T-helper 17 cell (primary cell): ENCODE results near the gene CETN3. TPM values are rescaled to one million over a fixed set of nuclear protein-coding genes. Genes with fewer than 3 reads are reported as not detected.
A peak's percentile ranks its signal among the peaks of the same experiment; 100 is the strongest.

ENCODE experiments used
- ATAC-seq: fragments of 150-1000 bp; cut with Tn5 transposase; 2 replicates; pipeline ENCODE4 v1.10.0; 2021; ENCODE audit warnings: mild to moderate bottlenecking, moderate library complexity
- DNase-seq, 3 donors: peaks; one replicate each; pipeline versions ENCODE4 v3.0.0 to v3.0.0-alpha.2; 2020 to 2021
- H3K9me3 ChIP-seq: one replicate; pipeline ENCODE4 v1.7.0; 2013; ENCODE audit warnings: low read length, mild to moderate bottlenecking; ENCODE audit not compliant: control insufficient read depth, poor library complexity, severe bottlenecking
- H3K27ac Mint-ChIP-seq: one replicate; pipeline ENCODE4 v1.8.0; 2022; ENCODE audit warnings: mild to moderate bottlenecking, moderate library complexity, mixed read lengths
- H3K27me3 Mint-ChIP-seq: one replicate; pipeline ENCODE4 v1.8.0; 2022; ENCODE audit warnings: mixed read lengths
- H3K36me3 Mint-ChIP-seq: one replicate; pipeline ENCODE4 v1.8.0; 2022; ENCODE audit warnings: low read depth, mixed read lengths
- H3K4me1 Mint-ChIP-seq: one replicate; pipeline ENCODE4 v1.8.0; 2022; ENCODE audit warnings: mild to moderate bottlenecking, mixed read lengths
- H3K4me3 Mint-ChIP-seq: one replicate; pipeline ENCODE4 v1.8.0; 2022; ENCODE audit warnings: mild to moderate bottlenecking, moderate library complexity, mixed read lengths
- total RNA-seq, 4 donors: library from RNA in 2 of 4; stranded (reverse) in 2 of 4; gene quantifications; one replicate each; pipeline ENCODE4 v1.2.3 and lab custom pipeline; 2022 to 2026

CETN3 gene
- total RNA-seq, 2 donors from 2014 or later: 2.5 to 4.5 TPM

DNA sequence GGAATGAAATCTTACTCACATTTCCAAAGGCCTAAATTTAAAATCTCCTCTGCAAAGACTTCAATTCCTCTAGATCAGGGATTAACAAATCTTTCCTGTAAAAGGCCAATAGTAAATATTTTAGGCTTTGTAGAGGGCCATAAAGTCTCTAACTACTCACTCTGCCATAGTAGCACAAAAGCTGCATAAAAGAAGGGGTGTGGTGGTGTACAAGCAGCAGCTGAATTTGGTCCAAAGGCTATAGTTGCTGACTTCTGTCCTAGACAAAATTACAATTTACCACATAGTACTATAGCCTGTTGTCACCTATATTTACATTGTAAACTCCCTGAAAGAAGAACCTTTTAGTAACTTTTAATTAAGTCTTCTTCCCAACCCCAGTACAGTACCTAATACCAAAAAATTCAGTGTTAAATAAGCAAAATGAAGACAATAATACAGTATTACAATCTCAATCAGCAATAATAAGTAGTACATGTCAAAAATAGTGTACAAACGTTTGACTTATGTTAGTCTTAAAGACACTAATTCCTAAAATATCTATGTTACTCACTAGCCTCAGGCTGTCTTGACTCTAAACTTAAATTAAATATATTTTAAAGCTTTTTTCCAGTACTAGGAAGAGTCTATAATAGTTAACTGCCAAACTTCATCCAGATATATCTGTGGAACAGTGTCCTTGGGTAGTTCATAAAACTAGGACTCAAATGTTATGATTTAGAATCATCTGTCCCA, 6.9 kb downstream of the CETN3 start:
- Mint-ChIP-seq H3K36me3 (peaks cover 19% of the 10 kb centered on the region), H3K27ac (peak overlapping the region; percentile 45)
- ATAC-seq: no peak

GRCh38 chr5:90399251-90399650, 10.3 kb downstream of the CETN3 start:
- peaks cover 10% of the 10 kb centered on the region for H3K36me3 Mint-ChIP-seq
- H3K27me3 Mint-ChIP-seq: no peaks in the 10 kb centered on the region

More for the DNA sequence above, 6.9 kb downstream of the CETN3 start:
- DNase-seq: no peak
- Mint-ChIP-seq H3K4me3 (no peak overlapping the region), H3K4me1 (peaks cover 24% of the 10 kb centered on the region), H3K27me3 (no peaks in the 10 kb centered on the region)
- H3K9me3 ChIP-seq: no peaks in the 10 kb centered on the region

DNA sequence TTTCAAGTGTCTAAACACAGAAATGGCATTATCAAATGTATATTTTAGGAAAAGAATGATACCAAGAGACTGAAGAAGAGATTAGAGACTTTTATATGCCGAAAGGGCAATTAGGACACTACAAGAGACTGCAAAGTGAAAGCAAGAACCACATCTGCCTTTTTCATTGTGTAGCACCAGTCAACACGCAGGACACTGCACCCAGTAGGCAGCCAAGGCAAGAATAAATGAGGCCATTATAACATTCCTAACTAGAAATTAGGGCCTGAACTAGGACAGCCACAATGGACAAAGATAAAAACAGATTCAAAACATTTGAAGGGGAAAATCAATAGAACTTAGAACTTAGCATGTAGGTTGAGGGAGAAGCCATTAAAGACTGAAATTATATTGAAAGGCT, 10.8 kb downstream of the CETN3 start:
- Mint-ChIP-seq H3K4me1 (peaks cover 10% of the 10 kb centered on the region), H3K27me3 (no peaks in the 10 kb centered on the region), H3K36me3 (peaks cover 10% of the 10 kb centered on the region), H3K4me3 (no peak overlapping the region), H3K27ac (no peak overlapping the region)
- ATAC-seq: no peak
- no peak for DNase-seq
- no peaks in the 10 kb centered on the region for H3K9me3 ChIP-seq

More at GRCh38 chr5:90399251-90399650, 10.3 kb downstream of the CETN3 start:
- Mint-ChIP-seq H3K4me1 (peaks cover 10% of the 10 kb centered on the region), H3K27ac (no peak overlapping the region), H3K4me3 (no peak overlapping the region)
- no peaks in the 10 kb centered on the region for H3K9me3 ChIP-seq
- DNase-seq: no peak
- ATAC-seq: no peak

- no peak for ATAC-seq
- Mint-ChIP-seq H3K4me3 (no peak overlapping the region), H3K4me1 (peaks cover 12% of the 10 kb centered on the region), H3K27ac (no peak overlapping the region), H3K27me3 (no peaks in the 10 kb centered on the region), H3K36me3 (peaks cover 6% of the 10 kb centered on the region)
- H3K9me3 ChIP-seq: no peaks in the 10 kb centered on the region
- DNase-seq: no peak
Measured at GRCh38 chr5:90395005-90395404, 14.6 kb downstream of the CETN3 start.

GRCh38 chr5:90390928-90391327, 18.6 kb downstream of the CETN3 start:
- Mint-ChIP-seq H3K27ac (peak overlapping the region; percentile 24), H3K4me1 (peaks cover 7% of the 10 kb centered on the region), H3K4me3 (no peak overlapping the region), H3K36me3 (no peaks in the 10 kb centered on the region), H3K27me3 (no peaks in the 10 kb centered on the region)
- H3K9me3 ChIP-seq: no peaks in the 10 kb centered on the region
- ATAC-seq (no peak), DNase-seq (no peak)

DNA sequence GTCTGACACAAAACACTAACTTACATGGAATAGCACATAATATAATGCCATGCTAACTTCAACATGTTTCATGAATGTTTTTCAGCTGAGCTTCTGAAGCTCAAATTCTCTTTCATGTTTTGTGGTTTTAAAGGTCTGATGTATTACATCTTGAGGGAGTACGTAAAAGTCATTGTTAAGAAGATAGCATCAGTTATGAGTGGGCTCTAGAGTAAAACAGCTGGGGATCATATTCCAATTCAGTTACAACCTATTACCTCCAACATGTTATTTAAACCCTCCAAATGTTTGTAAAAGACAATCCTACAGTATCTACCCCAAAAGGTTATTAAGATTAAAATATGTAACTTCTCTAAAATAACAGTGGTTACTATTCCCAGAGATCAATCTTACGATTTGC, 19.2 kb downstream of the CETN3 start:
- Mint-ChIP-seq H3K4me1 (peaks cover 7% of the 10 kb centered on the region), H3K36me3 (no peaks in the 10 kb centered on the region), H3K4me3 (no peak overlapping the region), H3K27ac (no peak overlapping the region), H3K27me3 (no peaks in the 10 kb centered on the region)
- no peaks in the 10 kb centered on the region for H3K9me3 ChIP-seq
- DNase-seq (no peak), ATAC-seq (no peak)

DNA sequence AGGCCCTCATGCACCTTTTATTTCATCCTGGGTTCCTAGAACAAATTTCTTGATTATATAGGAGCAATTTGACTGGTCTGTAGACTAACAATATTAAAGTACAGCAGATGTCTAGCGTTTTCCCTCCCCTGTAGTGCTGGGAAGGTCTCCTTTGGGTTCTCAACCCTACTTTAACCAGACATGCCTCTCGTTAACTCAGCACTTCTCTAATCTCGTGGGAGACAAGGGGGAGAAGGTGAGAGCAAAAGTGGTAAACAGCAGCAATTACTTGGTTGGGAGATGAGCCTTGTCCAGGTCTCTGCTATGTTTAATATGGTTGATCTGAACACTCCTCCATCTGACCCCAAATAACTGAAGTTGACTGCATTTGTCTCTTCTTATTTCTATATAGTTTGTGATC, 22.0 kb downstream of the CETN3 start:
- Mint-ChIP-seq H3K4me3 (no peak overlapping the region), H3K36me3 (no peaks in the 10 kb centered on the region), H3K4me1 (peaks cover 7% of the 10 kb centered on the region), H3K27ac (no peak overlapping the region), H3K27me3 (no peaks in the 10 kb centered on the region)
- H3K9me3 ChIP-seq: no peaks in the 10 kb centered on the region
- no peak for ATAC-seq
- no peak for DNase-seq

- H3K27me3 Mint-ChIP-seq: peaks cover 5% of the 10 kb centered on the region
- no peaks in the 10 kb centered on the region for H3K9me3 ChIP-seq
- peaks cover 7% of the 10 kb centered on the region for H3K4me1 Mint-ChIP-seq
- DNase-seq (no peak), ATAC-seq (no peak)
- H3K36me3 Mint-ChIP-seq: no peaks in the 10 kb centered on the region
- H3K4me3 Mint-ChIP-seq: no peak overlapping the region
- H3K27ac Mint-ChIP-seq: no peak overlapping the region
Measured at GRCh38 chr5:90386099-90386710, 23.4 kb downstream of the CETN3 start.

DNA sequence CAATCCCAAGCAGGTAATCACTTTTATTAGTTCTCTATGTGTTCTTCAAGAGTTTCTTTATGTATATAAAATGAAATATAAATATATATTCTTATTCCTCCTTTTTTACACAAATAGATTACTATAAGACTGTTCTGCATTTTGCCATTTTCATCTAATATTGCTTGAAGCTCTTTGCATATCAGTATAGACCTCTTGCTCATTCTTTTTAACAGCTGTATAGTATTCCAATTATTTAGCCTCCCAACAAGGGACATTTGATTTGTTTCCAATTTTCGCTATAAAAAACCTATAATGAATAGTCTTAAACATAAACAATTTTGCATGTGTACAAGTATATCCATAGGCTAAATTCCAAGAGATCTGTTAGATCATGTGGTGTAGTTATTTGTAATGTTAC, 25.2 kb downstream of the CETN3 start:
- Mint-ChIP-seq H3K36me3 (no peaks in the 10 kb centered on the region), H3K27ac (no peak overlapping the region), H3K4me3 (no peak overlapping the region), H3K4me1 (no peaks in the 10 kb centered on the region), H3K27me3 (peaks cover 18% of the 10 kb centered on the region)
- DNase-seq (no peak), ATAC-seq (no peak)
- H3K9me3 ChIP-seq: no peaks in the 10 kb centered on the region

GRCh38 chr5:90383903-90384302, 25.7 kb downstream of the CETN3 start:
- Mint-ChIP-seq H3K27me3 (peaks cover 18% of the 10 kb centered on the region), H3K4me1 (no peaks in the 10 kb centered on the region), H3K36me3 (no peaks in the 10 kb centered on the region), H3K4me3 (no peak overlapping the region), H3K27ac (no peak overlapping the region)
- DNase-seq: no peak
- no peaks in the 10 kb centered on the region for H3K9me3 ChIP-seq
- no peak for ATAC-seq

DNA sequence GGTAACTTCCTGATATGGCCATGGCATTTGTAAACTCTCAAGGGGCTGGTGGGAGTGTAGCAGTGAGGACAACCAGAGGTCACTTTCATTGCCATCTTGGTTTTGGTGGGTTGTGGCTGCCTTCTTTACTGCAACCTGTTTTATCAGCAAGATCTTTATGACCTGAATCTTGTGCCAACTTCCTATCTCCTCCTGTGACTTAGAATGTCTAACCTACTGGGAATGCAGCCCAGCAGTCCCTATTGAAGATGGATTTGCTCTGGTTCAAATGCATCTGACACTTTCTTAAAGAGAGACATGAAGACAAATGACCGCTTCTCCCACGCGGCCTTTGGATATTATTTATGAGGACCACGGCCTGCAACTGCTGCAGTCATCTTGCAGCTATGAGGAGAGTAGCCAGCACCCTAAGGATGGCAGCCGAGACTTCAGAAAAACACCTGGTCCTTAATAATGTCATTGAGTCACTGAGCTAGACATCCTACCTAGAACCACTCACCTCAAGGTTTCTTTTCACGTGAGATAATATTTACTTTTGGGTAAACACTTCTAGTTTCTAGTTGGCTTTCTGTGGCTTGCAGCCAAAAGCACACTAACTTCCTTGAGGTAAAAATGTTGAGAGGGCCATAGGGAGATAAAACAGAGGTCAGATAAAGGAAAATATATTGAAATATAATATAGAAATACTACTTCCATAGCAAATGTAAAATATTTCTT, 28.2 kb downstream of the CETN3 start:
- H3K9me3 ChIP-seq: no peaks in the 10 kb centered on the region
- Mint-ChIP-seq H3K4me1 (no peaks in the 10 kb centered on the region), H3K4me3 (no peak overlapping the region), H3K27ac (no peak overlapping the region), H3K36me3 (no peaks in the 10 kb centered on the region), H3K27me3 (peaks cover 31% of the 10 kb centered on the region)
- DNase-seq (no peak), ATAC-seq (no peak)

- no peak for ATAC-seq
- Mint-ChIP-seq H3K36me3 (no peaks in the 10 kb centered on the region), H3K27ac (no peak overlapping the region), H3K27me3 (peaks cover 38% of the 10 kb centered on the region), H3K4me3 (no peak overlapping the region), H3K4me1 (no peaks in the 10 kb centered on the region)
- DNase-seq: no peak
- H3K9me3 ChIP-seq: no peaks in the 10 kb centered on the region
Measured at GRCh38 chr5:90379652-90380051, 29.9 kb downstream of the CETN3 start.

GRCh38 chr5:90378752-90379151, 30.8 kb downstream of the CETN3 start:
- no peak for DNase-seq
- H3K27me3 Mint-ChIP-seq: peaks cover 38% of the 10 kb centered on the region
- no peaks in the 10 kb centered on the region for H3K36me3 Mint-ChIP-seq
- H3K27ac Mint-ChIP-seq: no peak overlapping the region
- ATAC-seq: no peak
- no peaks in the 10 kb centered on the region for H3K9me3 ChIP-seq
- H3K4me1 Mint-ChIP-seq: no peaks in the 10 kb centered on the region
- H3K4me3 Mint-ChIP-seq: no peak overlapping the region
